NCI-H345 (cell line): Measurements from ENCODE around the gene MDM2.
"Not testable (repeated sequence)": the region's sequence is repeated elsewhere in the genome, so short reads cannot be mapped to it uniquely, and the experiment has no call there.

Experiments used
- DNase-seq: peaks from one replicate; lab custom pipeline; 2025; lab: John Stamatoyannopoulos, UW

The MDM2 gene

GRCh38 chr12:68806488-68807237 is 1.3 kb upstream of the MDM2 start:
- DNase-seq, result no peak

GRCh38 chr12:68807274-68807575 is 752 bp upstream of the MDM2 start:
- DNase-seq, result not testable (repeated sequence)

GRCh38 chr12:68808388-68809189 is 612 bp downstream of the MDM2 start:
- peak; percentile 94 for DNase-seq

- no peak for DNase-seq
Observed at GRCh38 chr12:68809190-68810026, 1.4 kb downstream of the MDM2 start.

- DNase-seq, result not testable (repeated sequence)
Observed at GRCh38 chr12:68810027-68810389, 2.0 kb downstream of the MDM2 start.

GRCh38 chr12:68811573-68811972 is 3.6 kb downstream of the MDM2 start:
- DNase-seq, result not testable (repeated sequence)

- no peak for DNase-seq
Observed at GRCh38 chr12:68812553-68813241, 4.7 kb downstream of the MDM2 start.

GRCh38 chr12:68813242-68813593 is 5.2 kb downstream of the MDM2 start:
- no peak for DNase-seq

GRCh38 chr12:68814490-68815231 is 6.7 kb downstream of the MDM2 start:
- no peak for DNase-seq

- DNase-seq, result no peak
Observed at GRCh38 chr12:68815232-68815927, 7.4 kb downstream of the MDM2 start.

GRCh38 chr12:68815928-68816800 is 8.2 kb downstream of the MDM2 start:
- DNase-seq, result no peak

- not testable (repeated sequence) for DNase-seq
Observed at GRCh38 chr12:68819481-68819880, 11.5 kb downstream of the MDM2 start.

GRCh38 chr12:68821357-68822188 is 13.6 kb downstream of the MDM2 start:
- DNase-seq, result no peak

- no peak for DNase-seq
Observed at GRCh38 chr12:68823696-68824095, 15.7 kb downstream of the MDM2 start.

- no peak for DNase-seq
Observed at GRCh38 chr12:68824131-68824530, 16.2 kb downstream of the MDM2 start.

- no peak for DNase-seq
Observed at GRCh38 chr12:68824597-68825250, 16.7 kb downstream of the MDM2 start.

GRCh38 chr12:68825569-68826217 is 17.7 kb downstream of the MDM2 start:
- DNase-seq, result no peak
